Ishikawa (cell line): ENCODE data around the gene SLC45A1.
A peak's percentile ranks its signal among the peaks of the same experiment; 100 is the strongest.

ENCODE experiments used
- CEBPB ChIP-seq: IDR thresholded peaks from 2 replicates; pipeline ENCODE4 v1.6.1; 2012
- CREB1 ChIP-seq: IDR thresholded peaks from 2 replicates; pipeline ENCODE4 v1.6.1; 2012; ENCODE audit warnings: low read depth
- EGR1 ChIP-seq: IDR thresholded peaks from 2 replicates; pipeline ENCODE4 v1.6.1; 2012
- EP300 ChIP-seq: IDR thresholded peaks from 2 replicates; pipeline ENCODE4 v1.6.1; 2012; ENCODE audit warnings: borderline replicate concordance
- FOXM1 ChIP-seq: IDR thresholded peaks from 2 replicates; pipeline ENCODE4 v1.6.1; 2012; ENCODE audit warnings: low read depth, borderline replicate concordance
- MAX ChIP-seq: IDR thresholded peaks from 2 replicates; pipeline ENCODE4 v1.6.1; 2012
- NFIC ChIP-seq: IDR thresholded peaks from 2 replicates; pipeline ENCODE4 v1.6.1; 2012
- RAD21 ChIP-seq: IDR thresholded peaks from 2 replicates; pipeline ENCODE4 v1.6.1; 2012; ENCODE audit warnings: low read depth
- REST ChIP-seq: IDR thresholded peaks from 2 replicates; pipeline ENCODE4 v1.6.1; 2012; ENCODE audit warnings: low read depth, mild to moderate bottlenecking
- TAF1 ChIP-seq: IDR thresholded peaks from 2 replicates; pipeline ENCODE4 v1.6.1; 2012; ENCODE audit warnings: low read depth, mild to moderate bottlenecking
- TEAD4 ChIP-seq: IDR thresholded peaks from 2 replicates; pipeline ENCODE4 v1.6.1; 2012
- USF1 ChIP-seq: IDR thresholded peaks from 2 replicates; pipeline ENCODE4 v1.6.1; 2012
- YY1 ChIP-seq: IDR thresholded peaks from 2 replicates; pipeline ENCODE4 v1.6.1; 2012; ENCODE audit warnings: low read depth
- ZBTB7A ChIP-seq: IDR thresholded peaks from 2 replicates; pipeline ENCODE4 v1.6.1; 2012; ENCODE audit warnings: low read depth

GRCh38 chr1:8297245-8297644, 20.7 kb upstream of the SLC45A1 start:
- TF ChIP-seq EGR1 (no peak), TAF1 (no peak), CREB1 (no peak), YY1 (no peak; the same call in 1 of the 2 replicates), EP300 (no peak), RAD21 (no peak), MAX (no peak), REST (no peak), TEAD4 (no peak), CEBPB (no peak), FOXM1 (no peak), NFIC (no peak), ZBTB7A (no peak), USF1 (peak; percentile 85)
